GM18517 (cell line): ENCODE data around the gene RINT1.
"Not testable (repeated sequence)": the region's sequence is repeated elsewhere in the genome, so short reads cannot be mapped to it uniquely, and the experiment has no call there.

Experiments used
- ATAC-seq: cut with Tn5 transposase; IDR thresholded peaks from one replicate; pipeline ENCODE4 v1.9.1; 2021; ENCODE audit warnings: mild to moderate bottlenecking, moderate library complexity; ENCODE audit not compliant: unreplicated experiment

Gene RINT1

DNA sequence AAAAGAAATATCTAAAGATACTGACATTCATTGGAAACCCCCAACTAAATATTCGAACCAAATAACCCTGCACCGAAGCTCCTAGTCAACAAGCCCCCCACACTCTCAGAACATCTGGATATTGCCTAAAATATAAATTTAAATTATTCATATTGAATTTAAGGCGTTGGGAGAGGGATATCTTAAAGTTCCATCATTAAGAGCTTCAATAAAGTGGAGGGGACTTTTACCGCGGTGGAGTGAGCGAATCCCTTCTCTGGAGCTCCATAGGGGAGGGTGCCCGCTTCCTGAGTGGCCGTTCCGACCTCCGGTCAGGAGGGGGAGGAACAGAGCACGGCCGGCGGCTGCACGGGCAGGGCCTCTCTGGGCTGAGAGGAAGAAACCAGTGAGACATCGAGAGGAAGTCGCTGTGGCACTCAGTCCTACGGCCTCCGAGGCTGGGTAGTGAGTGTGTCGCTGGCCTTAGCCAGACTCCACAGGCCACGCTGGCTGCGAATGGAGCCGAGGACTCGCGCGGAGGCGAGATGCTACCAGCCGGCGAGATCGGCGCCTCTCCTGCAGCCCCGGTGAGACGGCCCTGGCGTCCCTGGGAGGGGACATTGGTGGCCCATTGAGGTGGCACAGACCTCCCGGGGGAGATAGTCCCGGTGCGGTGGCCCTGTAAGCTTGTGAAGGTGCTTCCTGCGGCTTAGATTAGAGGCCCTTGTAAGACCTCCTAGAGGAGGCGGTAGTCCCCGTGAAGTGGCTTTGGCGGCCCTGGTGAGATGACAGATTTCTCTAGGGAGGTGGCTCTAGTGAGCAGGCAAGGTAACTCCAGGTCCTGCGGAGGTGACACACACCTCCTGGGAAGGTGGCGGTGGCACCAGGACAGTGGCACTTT is at the start of gene RINT1:
TSS of gene RINT1 (plus strand) at position 410 of the 880 bp plus-strand sequence. CDS start at position 525, 115 bp downstream.
- ATAC-seq, result peak; percentile 95

DNA sequence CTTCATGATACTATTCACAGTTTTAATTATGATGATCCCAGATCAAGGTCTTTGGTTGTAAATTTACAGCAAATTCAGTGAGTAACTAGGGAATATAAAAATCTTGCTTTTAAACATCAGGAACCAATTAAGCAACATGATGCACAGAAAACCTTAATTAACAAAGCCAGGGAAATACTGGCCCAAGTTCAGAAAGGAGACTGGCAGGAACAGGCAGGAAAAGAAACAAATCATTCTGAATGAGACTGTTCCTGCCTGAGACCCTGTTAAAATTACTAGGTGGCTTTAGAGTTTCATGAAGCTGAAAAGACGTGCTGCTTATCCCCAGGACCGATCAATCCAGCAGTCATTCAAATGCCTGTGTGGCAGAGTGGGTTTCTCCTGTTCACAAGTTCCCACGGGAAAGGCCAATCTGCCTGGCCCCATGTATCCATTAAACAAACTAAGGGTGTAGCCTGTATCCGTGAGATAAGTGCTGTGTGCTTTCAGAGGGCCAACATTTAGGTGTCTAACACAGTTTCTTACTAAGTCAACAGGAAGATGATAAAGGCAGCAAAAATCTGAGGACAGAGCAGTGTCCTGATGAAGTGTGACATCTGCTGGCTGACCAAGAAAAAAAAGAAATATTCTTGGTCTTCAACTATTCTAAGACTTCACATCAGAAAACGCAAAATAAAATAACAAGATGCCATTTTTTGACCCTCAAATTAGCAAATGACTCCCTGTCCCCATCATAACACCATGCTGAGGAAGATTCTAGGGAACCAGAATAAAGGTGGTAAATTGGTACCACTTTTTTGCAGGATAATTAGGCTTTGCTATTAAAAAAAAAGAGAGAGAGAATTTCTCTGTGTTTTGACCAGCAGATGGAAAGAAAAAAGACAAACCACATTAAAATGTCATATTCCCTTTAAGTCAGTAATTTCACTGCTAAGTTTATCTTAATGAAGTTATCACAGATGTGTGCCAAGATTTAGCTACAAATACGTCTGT is 44.1 kb upstream of the RINT1 start:
- no peak for ATAC-seq

DNA sequence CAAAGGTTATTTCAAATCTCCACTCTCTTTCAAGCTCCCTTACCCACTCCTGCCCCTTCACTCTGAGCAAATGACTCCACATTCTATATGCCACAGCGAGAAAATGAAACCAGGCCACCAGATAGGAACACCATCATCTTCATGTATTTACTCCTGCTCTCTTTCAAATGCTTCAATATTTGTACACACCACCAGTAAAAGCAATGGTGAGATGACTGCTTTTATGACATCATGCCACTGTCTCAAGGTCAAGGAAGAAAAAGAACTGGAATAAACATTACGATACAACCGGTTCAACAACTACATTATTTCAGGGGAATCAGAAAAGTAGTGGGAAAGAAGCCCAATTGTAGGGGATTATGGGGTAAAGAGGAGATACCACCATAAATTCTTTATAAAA is 42.6 kb upstream of the RINT1 start:
- no peak for ATAC-seq

DNA sequence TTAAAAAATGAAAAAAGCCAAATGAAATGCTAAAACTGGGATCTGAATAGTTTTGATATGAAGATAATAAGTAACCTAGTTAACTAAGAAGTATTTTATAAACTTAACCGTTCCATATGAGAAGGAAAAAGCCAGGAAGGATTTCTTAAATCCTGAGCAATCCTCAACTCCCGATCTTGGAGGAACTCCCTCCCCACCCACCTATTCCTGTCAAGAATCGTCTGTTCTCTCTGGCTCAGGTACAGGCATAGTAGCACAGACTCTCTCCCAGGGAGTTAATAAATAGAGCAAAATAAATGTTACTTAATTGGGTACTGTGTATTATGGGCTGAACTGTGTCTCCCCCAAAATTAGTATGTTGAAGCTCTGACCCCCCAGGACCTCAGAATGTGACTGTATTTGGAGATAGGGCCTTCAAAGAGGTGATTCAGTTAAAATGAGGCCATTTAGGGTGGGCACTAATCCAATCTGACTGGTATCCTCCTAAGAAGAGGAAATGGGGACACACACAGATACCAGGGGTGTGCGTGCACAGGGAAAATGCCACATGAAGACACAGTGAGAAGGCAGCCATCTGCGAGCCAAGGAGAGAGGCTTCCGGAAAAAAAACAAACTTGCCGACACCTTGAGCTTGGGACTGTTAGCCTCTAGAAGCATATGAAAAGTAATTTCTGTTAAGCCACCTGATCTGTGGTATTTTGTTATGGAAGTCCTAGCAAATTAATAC is 38.6 kb upstream of the RINT1 start:
- ATAC-seq, result no peak

DNA sequence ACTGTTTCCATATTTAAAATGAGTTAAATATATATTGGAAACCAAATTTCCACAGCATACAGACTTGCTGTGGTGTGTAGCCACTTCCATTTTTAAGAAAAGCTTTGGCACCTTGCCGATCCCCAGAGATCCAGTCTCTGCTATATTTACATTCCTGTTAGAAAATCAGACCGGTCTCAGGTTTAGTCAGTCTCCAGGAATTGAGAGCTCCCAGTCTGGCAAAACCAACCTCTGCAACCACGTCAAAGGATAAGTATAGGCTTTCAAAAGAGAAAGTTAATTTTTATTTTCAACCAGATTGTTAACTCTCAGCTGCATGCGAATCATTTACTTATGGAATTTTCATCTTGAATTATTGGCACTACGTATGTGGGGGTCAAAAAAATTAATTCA is 38.1 kb upstream of the RINT1 start:
- no peak for ATAC-seq

DNA sequence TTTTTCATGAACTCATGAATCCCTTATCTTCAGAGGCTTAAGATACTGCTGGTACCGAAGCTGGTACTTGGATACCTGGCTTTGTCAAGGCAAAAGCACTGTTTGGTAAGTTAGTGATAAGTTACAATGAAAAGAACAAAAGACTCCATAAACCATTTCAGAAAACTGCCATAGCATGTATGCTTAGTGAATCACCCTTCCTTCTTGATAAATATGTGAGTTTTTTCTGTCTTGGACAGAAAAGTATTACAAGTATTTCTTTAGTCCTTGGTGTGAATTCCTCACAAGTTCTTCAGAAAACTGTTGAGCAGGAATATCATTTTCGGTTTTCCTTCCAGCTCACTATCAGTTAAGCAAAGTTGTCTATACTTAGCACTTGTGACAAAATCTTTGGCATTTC is 35.5 kb upstream of the RINT1 start:
- ATAC-seq, result no peak

DNA sequence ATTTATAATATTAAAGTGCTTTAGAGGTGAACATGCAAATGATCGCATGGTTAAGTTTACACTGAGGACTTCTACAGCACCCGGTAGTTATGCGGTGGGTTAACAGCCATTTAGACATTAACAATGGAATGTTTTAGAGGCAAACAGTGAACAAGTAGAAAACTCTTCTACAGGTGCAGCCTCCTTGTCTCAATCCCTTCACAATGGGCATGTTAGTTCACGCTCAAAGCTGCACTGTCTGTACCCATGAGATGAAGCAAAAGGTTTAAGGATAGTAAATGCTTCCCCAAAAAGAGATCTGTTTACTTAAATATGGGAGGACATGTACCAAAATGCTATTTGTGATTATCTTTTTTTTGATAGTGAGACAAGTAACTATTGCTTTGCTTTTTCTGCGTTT is 35.0 kb upstream of the RINT1 start:
- ATAC-seq, result no peak

DNA sequence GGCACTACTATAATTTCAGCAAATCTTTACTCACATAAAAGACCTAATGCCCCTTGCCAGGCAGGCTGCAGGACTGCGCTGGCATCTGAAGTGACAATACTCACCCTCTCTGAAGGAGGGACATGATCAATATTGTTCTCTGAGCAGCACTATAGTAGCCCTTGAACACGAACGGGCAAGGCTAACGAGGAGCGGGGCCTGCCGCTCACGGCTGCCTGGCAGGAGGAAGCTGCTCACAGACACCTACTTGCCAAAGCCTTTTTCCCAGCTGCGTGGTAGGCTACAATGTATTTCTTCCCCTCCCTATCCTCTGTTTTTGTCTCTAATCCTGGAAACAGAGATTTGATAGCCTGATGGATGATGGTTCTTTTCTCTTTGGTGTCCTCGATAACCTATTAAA is 29.8 kb upstream of the RINT1 start:
- no peak for ATAC-seq

DNA sequence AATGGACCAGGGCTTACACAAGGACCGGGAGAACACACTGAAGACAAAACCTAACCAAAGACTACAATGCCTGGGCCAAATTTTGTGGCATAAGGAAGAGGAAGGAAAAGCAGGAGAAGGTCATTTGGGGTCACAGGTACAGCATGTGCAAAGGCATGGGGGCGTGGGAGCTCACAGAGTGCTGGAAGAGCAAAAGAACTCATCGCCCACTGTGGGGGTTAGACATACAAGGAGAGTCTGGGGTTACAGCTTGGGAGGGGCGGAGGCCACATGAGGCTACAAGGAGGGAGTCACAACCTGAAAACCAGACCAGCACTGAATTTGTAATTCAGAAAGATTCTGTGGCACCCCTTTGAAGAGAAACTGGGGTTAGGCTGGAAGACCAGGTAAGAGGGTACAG is 19.6 kb upstream of the RINT1 start:
- no peak for ATAC-seq

DNA sequence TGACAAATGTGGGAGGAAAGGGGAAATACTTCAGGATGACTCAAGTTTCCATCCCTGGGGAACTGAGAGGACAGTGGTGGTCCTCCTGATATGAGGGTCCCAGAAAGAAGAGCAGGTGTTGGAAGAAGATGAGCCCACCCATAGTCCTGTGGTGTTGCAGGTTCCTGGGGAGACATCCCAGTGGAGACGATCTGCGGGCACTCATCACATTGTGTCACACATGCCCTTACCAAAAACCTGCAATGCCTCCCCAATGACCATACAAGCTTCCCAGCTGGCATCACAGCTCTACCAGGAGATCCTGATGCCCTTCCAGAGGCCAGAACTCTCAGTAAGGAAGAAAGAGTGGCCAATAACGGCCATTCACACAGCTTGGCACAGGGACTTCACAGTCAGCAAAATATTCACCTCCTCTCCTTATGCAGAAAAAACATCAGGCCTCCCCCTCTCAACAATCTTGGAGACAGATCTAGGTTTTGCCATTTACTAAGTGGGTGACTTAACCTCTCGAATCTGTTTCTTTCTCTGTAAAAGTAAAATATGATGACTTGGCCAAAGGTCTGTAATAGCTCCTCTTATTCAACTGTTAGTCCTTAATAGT is 19.0 kb upstream of the RINT1 start:
- ATAC-seq, result no peak

DNA sequence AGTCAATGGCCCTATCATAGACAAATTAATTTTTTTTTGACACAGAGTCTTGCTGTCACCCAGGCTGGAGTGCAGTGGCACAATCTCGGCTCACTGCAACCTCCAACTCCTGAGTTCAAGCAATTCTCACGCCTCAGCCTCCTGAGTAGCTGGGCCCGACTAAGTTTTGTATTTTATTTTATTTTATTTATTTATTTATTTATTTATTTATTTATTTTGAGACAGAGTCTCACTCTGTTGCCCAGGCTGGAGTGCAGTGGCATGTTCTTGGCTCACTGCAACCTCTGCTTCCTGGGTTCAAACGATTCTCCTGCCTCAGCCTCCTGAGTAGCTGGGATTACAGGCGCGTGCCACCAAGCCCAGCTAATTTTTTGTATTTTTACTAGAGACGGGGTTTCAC is 16.4 kb upstream of the RINT1 start:
- not testable (repeated sequence) for ATAC-seq

DNA sequence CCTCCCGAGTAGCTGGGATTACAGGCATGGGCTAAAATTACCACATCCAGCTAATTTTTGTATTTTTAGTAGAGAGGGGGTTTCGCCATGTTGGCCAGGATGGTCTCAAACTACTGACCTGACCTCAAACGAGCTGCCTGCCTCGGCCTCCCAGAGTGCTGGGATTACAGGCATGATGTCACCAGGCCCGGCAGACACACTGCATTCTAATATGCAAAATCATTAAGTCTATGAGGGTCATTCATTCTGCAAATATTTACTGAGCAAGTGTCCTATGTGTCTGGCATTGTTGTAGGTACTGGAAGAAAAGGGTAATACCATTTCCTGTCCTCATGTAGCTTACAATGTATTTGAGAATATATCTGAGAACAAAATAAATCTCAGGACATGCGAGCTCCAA is 12.6 kb upstream of the RINT1 start:
- no peak for ATAC-seq

DNA sequence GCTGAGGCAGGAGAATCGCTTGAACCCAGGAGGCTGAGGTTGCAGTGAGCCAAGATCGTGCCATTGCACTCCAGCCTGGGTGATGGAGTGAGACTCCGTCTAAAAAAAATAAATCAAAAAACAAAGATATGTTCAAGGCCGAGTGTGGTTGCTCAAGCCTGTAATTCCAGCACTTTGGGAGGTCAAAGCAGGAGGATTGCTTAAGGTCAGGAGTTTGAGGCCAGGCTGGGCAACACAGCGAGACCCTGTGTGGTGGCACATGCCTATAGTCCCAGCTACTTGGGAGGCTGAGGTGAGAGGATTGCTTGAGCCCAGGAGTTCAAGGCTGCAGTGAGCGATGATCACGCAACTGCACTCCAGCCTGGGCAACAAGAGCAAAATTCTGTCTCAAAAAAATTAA is 11.4 kb upstream of the RINT1 start:
- not testable (repeated sequence) for ATAC-seq

DNA sequence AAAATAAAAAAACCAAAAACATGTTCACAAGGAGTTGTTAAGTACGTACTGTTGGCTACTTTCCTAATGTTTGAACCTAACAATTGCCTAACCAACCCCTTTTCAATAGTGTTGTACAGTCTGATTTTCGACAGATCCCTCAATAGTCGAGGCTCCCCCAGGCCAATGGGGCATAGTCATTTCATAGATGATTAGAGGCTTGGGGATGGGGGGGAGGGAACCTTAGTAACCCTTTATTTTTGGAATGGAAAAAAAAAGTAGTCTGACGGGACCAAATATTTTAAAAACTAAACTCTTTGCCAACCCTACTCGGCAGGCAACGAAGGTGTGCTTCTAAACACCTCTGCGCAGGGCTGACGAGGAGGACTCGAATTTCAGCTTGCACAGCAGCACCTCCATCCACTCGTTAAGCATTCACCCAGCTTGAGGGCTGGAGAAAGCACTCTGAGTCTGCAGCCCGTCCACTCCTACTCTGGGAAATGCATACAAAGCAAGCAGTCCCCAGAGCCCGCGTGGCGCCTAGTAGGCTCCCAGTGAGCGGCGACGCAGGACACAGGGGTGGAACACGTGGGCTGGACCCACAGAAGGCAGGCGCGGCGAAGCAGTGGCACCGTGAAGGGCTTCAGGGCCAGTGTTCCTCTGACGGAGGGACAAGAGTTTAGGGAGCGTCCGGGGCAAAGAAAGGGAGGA is 10.8 kb upstream of the RINT1 start:
- peak; percentile 24 for ATAC-seq

DNA sequence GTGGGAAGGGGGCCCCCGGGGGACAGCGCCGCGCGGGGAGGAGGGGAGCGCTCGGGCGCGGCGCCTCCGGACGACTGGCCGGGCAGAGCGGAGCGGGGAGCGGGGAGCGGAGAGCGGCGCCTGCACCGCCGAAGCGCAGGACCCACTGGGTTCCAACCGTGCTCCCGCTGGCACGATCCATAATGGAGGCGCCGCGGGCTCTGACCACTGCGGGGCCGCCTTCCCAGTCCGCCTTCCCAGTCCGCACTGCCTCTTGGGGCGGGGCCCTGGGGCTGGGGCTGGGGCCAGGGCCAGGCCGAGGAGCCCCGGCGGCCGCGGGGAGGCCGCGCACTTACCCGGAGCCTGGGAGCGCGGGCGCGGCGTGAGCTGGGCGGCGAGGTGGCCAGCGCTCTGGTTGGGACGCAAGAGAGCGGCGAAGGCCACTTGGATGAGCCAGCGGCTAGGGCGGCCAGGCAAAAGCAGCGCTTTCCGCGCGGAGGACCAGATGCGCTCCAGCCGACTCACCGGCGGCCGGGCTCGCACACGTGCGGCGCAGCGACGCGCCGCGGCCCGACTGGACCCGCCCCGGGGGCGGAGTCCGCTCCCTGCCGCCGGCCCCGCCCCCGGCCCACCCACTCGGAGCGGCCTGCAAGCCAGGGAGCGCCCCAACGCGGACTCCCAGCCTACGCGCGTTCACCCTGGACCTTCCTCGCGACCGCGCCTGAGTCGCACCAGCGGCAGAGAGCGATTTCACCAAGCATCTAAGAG is 10.1 kb upstream of the RINT1 start, which contains the start of gene PUS7:
TSS of gene PUS7 (minus strand) at position 555 of the 747 bp plus-strand sequence. CDS start 13,759 bp downstream, outside the sequence.
- peak; percentile 72 for ATAC-seq

DNA sequence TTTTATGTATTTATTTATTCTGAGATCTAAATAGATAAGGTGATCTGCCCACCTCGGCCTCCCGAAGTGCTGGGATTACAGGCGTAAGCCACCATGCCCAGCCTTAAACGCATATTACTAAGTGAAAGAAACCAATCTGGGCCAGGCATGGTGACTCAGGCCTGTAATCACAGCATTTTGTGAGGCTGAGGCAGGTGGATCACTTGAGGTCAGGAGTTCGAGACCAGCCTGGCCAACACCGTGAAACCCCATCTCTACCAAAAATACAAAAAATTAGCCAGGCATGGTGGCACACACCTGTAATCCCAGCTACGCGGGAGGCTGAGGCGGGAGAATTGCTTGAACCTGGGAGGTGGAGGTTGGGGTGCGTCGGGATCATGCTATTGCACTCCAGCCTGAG is 7.6 kb upstream of the RINT1 start:
- ATAC-seq, result not testable (repeated sequence)

DNA sequence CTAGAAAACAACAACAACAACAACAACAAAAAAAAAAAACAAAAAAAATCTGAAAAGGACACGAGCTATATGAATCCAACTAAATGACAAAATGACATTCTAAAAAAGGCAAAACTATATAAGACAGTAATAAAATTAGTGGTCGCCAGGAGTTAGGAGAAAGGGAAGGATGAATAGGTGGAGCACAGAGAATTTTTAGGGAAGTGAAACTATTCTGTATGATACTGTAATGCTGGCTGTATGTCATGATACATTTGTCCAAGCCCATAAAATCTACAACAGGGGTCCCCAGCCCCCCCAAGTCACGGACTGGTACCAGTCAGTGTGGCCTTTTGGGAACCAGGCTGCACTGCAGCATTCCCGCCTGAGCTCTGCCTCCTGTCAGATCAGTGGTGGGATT is 7.2 kb upstream of the RINT1 start:
- ATAC-seq, result no peak

DNA sequence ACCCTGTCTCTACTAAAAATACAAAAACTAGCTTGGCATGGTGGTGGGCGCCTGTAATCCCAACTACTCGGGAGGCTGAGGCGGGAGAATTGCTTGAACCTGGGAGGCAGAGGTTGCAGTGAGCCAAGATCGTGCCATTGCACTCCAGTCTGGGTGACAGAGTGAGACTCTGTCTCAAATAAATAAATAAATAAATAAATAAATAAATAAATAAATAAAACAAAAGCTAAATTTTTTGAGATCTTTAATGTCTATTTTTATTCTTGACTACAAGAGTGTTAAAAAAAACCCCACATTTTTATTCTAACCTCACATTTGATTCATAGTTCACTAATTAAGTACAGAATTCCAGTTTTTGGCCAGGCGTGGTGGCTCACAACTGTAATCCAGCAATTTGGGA is 4.3 kb upstream of the RINT1 start:
- not testable (repeated sequence) for ATAC-seq

DNA sequence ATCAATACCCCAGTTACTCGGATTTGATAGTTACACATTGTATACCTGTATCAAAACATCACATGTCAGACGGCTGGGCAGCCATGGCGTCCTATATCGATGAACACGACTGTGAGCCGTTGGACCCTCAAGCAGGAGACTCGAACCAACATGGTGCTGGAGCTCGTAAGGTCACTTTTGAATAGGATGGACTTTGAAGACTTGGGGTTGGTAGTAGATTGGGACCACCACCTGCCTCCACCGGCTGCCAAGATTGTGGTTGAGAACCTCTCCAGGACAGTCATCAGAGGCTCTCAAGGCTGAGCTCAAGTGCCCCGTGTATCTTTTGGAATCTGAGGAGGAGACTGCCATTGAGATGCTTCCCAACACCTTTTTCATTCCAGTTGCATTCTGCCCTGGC is 1.9 kb upstream of the RINT1 start:
- ATAC-seq, result no peak
